Stimulated activated CD4-positive, alpha-beta T cell treated with anti-CD3 and anti-CD28 coated beads, TNF-alpha, amount 100 ng/mL, for 1 hour (primary cell): ENCODE results near the gene ZNF175.

Source experiments
- DNase-seq, 3 donors: peaks; one replicate each; pipeline ENCODE4 v3.0.0-alpha.2; 2020; ENCODE audit warnings: low read depth in 3 of 3, low spot score in 1 of 3

Gene ZNF175

DNA sequence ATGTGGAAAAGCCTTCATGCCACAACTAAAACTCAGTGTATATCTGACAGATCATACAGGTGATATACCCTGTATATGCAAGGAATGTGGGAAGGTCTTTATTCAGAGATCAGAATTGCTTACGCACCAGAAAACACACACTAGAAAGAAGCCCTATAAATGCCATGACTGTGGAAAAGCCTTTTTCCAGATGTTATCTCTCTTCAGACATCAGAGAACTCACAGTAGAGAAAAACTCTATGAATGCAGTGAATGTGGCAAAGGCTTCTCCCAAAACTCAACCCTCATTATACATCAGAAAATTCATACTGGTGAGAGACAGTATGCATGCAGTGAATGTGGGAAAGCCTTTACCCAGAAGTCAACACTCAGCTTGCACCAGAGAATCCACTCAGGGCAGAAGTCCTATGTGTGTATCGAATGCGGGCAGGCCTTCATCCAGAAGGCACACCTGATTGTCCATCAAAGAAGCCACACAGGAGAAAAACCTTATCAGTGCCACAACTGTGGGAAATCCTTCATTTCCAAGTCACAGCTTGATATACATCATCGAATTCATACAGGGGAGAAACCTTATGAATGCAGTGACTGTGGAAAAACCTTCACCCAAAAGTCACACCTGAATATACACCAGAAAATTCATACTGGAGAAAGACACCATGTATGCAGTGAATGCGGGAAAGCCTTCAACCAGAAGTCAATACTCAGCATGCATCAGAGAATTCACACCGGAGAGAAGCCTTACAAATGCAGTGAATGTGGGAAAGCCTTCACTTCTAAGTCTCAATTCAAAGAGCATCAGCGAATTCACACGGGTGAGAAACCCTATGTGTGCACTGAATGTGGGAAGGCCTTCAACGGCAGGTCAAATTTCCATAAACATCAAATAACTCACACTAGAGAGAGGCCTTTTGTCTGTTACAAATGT is 16.4 kb downstream of the ZNF175 start:
- DNase-seq = no peak

- DNase-seq = no peak
Observed at GRCh38 chr19:51589511-51589910, 18.4 kb downstream of the ZNF175 start.

DNA sequence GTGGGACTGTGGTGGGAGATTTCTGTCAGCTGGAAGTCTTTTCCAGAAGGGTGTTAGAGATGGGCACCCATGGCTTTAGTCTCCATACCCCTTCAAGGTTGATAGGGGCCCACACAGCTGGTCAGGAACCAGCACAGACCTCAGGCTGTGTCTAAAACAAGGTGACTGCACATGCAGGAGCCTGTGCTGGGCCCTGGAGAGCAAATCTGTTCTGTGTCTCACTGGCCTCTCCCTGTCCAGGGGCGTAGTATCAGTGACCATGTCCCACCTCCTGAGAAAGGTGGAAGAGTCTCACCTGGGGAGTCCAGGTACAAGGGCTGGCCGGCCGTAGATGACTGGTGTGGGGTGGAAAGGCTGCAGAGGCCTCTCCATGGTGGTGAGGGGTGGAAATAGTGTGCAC is 19.4 kb downstream of the ZNF175 start:
- DNase-seq = no peak

- no peak for DNase-seq
Observed at GRCh38 chr19:51592521-51592920, 21.4 kb downstream of the ZNF175 start.

DNA sequence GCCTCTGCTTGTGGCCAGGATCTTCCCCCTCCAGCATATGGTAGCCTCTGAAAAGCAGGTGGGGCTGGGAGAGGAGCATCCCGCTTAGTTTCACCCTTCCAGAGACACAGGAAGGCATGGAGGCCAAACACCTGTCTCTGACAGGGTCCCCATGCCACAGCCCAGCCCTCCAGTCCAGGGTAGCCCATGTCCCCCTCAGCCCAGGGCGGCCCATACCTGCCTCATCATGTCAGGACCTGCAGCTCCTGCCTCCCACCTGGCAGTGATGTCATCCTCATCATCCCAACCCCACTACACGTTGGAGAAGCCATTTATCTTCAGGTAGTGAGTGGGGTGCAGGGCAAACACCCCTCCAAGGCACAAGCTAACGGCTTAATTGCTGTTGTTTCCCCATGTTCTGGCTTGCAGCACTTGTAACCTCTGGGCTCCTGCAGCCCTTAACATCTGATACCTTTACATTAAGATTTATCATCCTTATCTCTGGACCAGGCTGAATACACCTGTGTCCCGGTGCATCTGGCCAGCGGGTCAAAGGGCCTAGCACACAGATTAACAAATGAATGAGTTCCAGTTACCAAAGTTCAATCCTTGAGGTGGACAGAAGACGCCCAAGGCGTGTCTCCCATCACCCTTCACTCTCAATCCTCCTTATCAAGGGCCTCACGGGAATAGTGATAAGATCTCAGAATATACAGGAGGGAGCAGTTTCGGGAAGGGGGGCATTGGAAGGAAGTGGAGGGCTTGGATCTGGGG is 22.2 kb downstream of the ZNF175 start:
- DNase-seq = no peak

- peak; percentile 90 to 93 (median 90) for DNase-seq
Observed at GRCh38 chr19:51593969-51594773, 23.1 kb downstream of the ZNF175 start.

DNA sequence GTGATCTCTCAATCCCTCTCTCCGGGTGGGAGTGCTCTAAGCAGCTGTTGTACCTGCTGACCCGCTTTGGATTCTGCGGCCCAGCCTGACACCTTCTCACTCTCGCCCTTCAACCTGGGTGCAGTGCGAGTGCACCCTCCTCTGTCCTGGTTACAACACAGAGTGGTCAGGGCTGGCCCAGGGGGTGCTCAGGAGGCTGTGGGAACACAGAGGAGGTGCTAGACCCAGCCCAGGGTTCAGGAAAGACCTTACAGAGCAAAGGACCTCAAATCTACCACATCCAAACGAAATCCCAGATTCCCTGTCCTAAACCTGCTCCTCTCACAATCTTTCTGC is 23.7 kb downstream of the ZNF175 start:
- no peak for DNase-seq

DNA sequence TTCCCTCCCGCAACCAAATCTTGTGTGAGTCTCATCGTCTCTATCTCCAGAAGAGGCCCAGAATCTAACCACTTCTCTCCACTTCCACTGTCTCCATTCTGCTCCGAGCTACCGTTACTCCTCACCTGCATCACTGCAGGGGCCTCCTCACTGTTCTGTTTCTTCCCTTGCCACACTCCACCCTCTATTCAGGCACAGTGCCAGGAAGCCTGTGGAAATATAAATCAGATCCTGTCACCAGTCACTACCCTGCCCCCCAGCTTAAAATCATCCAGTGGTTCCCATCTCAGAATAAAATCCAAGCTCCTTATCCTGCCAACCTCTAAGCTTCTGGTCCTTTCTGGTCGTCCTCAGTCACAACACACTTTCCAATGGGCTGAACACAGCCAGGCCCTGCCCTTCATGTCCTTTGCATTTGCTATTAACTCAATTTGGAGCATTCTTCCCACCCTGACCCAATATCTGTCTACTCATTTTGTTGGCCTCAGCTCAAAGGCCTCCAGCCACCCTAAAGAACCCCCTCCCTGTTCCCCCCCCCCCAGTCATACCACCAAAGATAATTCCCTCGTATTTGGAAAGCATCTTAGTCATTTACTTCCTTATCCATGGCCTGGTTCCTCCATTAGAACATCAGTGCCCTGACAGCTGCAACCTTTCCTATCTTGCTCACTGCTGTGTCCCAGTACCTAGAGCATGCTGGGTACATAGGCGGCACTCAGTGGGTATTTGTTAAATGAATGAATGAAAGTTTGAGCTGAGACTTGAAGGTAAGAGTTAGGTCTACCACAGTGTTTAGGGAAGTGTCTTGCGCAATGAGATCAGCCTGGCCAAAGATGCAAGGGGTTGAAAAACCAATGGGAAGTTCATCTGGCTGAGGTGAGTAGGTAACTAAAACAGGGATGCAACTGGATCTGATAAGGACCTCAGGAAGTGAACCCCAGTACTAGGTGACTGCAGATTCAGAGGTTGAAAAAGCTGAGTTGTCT is 24.4 kb downstream of the ZNF175 start:
- DNase-seq = no peak

DNA sequence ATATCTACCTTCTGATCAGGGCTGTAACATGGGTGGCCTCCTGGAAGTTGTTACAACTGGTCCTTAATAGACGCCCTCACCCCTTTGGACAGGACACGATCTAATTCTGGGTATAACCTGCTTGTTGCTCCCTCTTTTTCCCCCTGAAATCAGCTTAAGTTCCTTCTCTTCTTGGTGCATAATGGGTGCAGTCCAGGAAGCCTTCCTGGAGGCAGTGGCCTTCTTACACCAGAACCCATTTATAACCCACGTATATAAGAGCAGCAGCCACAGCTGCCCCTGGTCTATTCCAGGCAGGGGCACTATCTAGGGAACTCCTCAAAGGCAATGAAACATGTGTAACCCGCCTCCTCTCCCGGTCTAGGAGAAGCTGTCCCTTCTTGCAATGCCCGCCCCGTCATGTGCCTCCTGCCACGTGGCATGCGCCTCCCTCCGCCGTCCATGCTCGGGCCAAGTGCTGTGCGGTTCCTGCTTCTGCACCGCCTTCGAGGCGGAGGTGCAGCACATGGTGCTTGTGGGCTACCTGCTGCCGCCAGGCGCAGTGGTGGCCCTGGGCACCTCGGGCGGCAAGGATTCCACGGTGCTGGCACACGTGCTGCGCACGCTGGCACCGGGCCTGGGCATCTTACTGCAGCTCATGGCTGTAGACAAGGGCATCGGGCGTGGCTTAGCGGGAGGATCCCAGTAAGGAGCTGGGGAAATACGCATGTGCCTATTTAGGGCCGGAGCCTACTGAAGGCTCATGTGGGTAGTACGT is 27.3 kb downstream of the ZNF175 start:
- DNase-seq = no peak

- no peak for DNase-seq
Observed at GRCh38 chr19:51599084-51599483, 28.0 kb downstream of the ZNF175 start.

DNA sequence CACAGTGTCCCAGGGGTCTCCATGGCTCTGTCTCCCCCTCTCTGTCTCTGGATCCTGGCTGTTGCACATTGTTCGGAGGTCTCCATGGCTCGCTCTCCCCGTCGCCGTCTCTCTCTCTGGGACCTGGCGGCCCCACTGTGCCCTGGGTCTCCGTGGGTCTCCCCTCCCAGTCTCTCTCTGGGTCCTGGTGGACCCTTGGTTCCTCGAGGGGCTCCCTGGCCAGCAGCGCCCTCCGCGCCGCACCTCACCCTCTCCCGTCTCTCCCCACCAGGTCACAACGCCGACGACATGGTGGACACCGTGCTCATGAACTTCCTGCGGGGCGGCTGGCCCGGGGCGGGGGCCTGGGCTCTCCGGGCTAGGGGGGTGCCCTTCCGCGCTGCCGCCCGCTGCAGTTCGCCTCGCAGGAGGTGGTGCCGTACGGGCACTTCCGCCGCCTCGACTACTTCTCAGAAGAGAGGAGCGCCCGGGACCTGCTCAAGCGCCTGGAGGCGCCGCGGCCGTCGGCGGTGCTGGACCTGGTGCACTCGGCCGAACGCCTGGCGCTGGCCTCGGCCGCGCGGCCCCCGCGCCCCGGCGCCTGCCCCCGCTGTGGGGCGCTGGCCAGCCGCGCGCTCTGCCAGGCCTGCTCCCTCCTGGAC is 30.0 kb downstream of the ZNF175 start:
- DNase-seq = no peak

- DNase-seq = no peak
Observed at GRCh38 chr19:51602189-51602854, 31.2 kb downstream of the ZNF175 start.

DNA sequence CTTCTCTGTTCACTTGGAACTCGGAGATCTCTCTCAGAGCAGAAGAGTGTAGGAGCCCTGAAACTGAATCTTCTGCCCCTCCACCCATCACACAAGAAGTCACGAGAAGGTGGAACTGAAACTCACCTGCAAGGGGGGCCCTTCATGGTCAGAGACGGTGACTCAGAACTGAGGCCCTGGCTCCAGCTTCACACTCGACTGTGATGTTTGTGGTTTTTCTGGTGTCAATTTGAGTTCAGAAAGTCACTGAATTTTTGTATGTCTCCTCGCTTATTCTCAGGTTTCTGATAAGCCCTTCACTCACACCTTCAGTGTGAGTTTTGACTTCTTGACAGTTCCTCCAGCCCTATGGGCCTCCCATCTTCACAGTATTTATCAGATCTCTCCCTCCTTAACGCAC is 36.0 kb downstream of the ZNF175 start:
- no peak for DNase-seq

- peak; percentile 9 to 30 (median 16) for DNase-seq
Observed at GRCh38 chr19:51607920-51608562, 37.0 kb downstream of the ZNF175 start.

DNA sequence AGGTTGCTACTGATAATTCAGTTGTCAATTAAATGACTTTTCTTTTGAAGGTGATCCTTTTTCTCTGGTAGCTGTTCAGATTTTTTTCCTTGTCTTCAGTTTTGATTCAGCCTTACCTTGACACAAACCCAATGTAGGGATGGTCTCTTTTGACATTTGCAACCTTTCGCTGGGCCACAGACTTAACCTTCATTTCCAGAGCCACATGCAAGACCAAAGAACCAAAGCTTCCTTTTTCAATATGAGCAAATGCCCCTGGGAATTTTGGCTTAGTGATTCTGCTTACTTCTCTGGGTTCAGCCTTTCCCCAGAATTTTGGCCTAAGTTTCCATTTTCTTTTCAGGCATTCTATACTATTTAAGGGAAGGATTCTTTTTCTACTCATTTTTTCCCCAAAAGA is 39.5 kb downstream of the ZNF175 start:
- DNase-seq = no peak

DNA sequence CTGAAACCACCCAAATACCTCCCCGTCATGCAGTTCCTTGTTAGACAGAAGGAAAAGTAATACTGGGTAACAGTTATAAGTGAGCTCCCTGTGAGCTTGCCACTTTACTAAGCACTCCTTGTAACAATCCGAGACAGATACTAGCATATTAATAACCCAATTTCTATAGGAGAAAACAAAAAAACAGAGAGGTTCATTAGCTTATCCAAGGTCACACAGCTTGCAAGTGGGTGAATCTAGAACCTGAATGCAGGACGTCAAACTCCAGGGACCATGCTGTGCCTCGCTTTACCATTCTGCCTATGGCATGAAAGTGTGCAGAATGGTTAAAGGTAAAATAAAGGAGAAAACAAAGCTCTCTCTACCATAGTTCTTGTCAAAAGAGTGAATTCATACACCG is 43.7 kb downstream of the ZNF175 start:
- no peak for DNase-seq

DNA sequence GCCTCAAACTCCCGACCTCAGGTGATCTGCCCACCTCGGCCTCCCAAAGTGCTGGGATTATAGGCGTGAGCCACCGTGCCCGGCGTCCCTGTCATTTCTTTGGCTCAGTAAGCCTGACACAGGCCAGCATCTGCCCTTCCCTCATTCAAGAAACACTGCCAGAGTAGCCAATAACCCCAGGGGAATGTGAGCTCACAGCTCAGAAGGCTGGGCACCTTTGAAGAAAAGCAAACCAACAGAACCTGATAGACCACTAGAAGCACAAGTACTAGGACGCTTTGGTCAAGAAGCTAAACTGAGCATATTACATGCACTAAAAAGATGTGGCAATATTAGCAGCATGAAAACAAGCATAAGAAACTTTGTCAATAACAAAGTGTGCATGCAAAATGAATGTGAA is 44.9 kb downstream of the ZNF175 start:
- no peak for DNase-seq

- no peak for DNase-seq
Observed at GRCh38 chr19:51621178-51621577, 50.1 kb downstream of the ZNF175 start.
